Esophagus muscularis mucosa (tissue), 3 donors: ENCODE data around the gene IZUMO2.

Source experiments
- POLR2AphosphoS5 ChIP-seq, 2 donors: sonication (generic); formaldehyde crosslinking; IDR thresholded peaks; one replicate each; pipeline ENCODE4 v1.6.1; 2017; ENCODE audit warnings: antibody characterized with exemption in 2 of 2
- TF ChIP-seq, protein P1 (sequence below), 3 experiments: fragments of 200-600 bp in 2 of 3; fragments of 450-650 bp in 1 of 3; sonication (generic) in 2 of 3; IDR thresholded peaks; one replicate each; pipeline ENCODE4 v1.5.1; 2017 to 2019; ENCODE audit warnings: antibody characterized with exemption in 3 of 3, mild to moderate bottlenecking in 2 of 3, moderate library complexity in 1 of 3

DNA sequence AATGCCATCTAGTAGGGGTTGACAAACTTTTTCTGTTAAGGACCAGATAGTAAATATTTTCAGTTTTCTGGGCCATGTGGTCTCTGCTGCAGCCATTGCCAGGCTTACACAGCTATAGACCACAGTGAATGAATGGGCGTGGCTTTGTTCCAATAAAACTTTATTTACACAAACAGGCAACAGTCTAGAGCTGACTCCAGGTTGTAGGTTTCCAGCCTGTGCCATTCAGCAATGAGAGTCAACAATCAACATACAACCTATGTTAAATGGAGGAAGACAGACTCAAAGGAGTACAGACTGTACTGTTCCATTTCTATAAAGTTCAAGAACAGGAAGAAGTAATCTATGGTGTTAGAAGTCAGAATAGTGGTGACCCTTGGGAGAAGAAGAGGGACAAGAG, 15.2 kb upstream of the IZUMO2 start:
- no peak for TF ChIP-seq POLR2AphosphoS5 (IDR thresholded peaks at IDR 0.05)
- TF ChIP-seq, protein P1, sequence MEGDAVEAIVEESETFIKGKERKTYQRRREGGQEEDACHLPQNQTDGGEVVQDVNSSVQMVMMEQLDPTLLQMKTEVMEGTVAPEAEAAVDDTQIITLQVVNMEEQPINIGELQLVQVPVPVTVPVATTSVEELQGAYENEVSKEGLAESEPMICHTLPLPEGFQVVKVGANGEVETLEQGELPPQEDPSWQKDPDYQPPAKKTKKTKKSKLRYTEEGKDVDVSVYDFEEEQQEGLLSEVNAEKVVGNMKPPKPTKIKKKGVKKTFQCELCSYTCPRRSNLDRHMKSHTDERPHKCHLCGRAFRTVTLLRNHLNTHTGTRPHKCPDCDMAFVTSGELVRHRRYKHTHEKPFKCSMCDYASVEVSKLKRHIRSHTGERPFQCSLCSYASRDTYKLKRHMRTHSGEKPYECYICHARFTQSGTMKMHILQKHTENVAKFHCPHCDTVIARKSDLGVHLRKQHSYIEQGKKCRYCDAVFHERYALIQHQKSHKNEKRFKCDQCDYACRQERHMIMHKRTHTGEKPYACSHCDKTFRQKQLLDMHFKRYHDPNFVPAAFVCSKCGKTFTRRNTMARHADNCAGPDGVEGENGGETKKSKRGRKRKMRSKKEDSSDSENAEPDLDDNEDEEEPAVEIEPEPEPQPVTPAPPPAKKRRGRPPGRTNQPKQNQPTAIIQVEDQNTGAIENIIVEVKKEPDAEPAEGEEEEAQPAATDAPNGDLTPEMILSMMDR (IDR thresholded peaks at IDR 0.05) = no peak
